ENCODE results near the gene RPS8. TPM values are rescaled to one million over a fixed set of nuclear protein-coding genes. Genes with fewer than 3 reads are reported as not detected.
"Not testable (repeated sequence)": the region's sequence is repeated elsewhere in the genome, so short reads cannot be mapped to it uniquely, and the experiment has no call there.

RPS8 gene
- total and polyA plus RNA-seq, 7 experiments from 2014 or later: 954 to 3,409 (median 2,318) TPM

DNA sequence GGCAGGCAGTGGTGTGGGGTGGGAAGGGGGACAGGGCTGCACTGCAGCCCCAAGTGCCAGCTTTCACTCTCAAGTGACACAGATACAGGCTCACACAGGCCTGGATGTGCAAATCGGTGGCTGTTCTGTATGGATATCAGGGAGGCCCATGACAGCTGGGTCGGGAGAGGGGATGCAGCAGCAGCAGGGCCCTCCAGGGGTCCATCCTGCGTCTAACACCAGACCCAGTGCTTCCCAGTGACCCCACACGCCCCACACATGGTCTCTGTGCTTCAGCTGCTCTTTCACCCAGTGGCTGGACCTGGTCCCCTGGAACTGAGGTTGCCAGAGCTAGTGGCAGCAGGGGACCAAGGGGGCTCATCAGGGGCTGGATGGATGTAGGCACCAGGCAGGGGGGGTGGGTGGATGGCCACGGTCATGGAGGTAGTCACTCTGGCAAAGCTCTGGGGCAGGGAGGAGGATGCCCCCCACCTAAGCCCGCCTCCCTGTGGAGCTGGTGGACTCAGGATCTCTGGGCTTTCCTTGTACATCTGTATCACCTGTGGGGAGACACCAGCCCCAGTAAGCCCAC is 46.9 kb downstream of the RPS8 start:
- DNase-seq (no peak), ATAC-seq (no peak)
- Mint-ChIP-seq H3K9me3 (no peaks in the 10 kb centered on the region), H3K4me1 (peaks cover 26 to 40% (median 36%) of the 10 kb centered on the region in 7 donors), H3K4me3 (no peak overlapping the region), H3K27ac (peak overlapping the region in 7 of 9 donors; percentile 18 to 100 (median 72)), H3K36me3 (peaks cover 0 to 8% (median 0%) of the 10 kb centered on the region in 5 donors), H3K27me3 (no peaks in the 10 kb centered on the region)
- ChIA-PET POLR2A (interaction anchor here (0.8 to 14.4 kb wide), 11 partner anchors 10 to 669 kb away, joined by 3 to 709 read pairs (median 4); partner anchors contain the start of genes BTBD19, DYNLT4, PLK3 and PTCH2), CTCF (interaction anchor here (1.0 to 1.9 kb wide), 7 partner anchors 13 to 108 kb away, joined by 3 to 11 read pairs (median 5); partner anchors contain the start of genes BTBD19 and PLK3)
- H3K27ac ChIP-seq (ENCODE audit: low read depth, low read length): no peak overlapping the region
- H3K4me3 ChIP-seq (ENCODE audit: low read length): no peak overlapping the region
- intact Hi-C loops (cut with micrococcal nuclease): loop anchor here in 1 of 2 donors (5.0 kb wide), 2 partner anchors 35 to 190 kb away; partner anchors contain the start of genes BEST4, HECTD3 and UROD
- H3K4me1 ChIP-seq (ENCODE audit: control insufficient read depth in 2 of 2, insufficient read depth in 2 of 2, low read length in 2 of 2): peaks cover 0 to 19% of the 10 kb centered on the region in 2 donors
- no peaks in the 10 kb centered on the region for H3K36me3 ChIP-seq (ENCODE audit: control insufficient read depth in 2 of 3, insufficient read depth in 3 of 3, low read length in 3 of 3)
- H3K9me3 ChIP-seq (ENCODE audit: control insufficient read depth in 2 of 3, low read length in 3 of 3): no peaks in the 10 kb centered on the region
- no peaks in the 10 kb centered on the region for H3K27me3 ChIP-seq (ENCODE audit: control insufficient read depth in 2 of 2, insufficient read depth in 2 of 2, low read length in 2 of 2)

DNA sequence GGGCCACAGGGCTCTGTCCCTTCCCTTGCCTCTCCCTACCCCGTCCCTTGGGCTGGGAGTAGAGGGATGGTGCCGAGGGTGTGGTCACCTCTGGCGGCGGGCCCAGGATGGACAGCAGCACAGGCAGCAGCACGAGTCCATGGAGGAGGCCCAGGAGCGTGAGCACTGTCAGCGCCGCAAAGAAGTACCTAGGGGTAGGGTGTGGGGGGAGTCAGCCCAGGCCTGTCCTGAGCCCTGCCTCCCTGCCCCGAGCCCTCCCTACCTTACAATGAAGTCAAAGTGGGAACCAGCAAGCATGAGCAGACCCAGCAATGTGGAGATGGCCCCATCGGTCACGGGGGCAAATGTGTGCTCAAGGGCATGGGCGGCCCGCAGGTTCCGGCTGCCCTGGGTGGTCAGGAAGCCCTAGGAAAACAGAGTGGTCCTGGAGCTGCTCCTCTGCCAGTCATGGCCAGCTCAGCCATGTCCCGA is 47.7 kb downstream of the RPS8 start:
- H3K4me1 Mint-ChIP-seq: peaks cover 22 to 35% (median 28%) of the 10 kb centered on the region in 7 donors
- H3K27me3 Mint-ChIP-seq: no peaks in the 10 kb centered on the region
- no peaks in the 10 kb centered on the region for H3K9me3 Mint-ChIP-seq
- POLR2A ChIA-PET: interaction anchor here (0.7 to 14.4 kb wide), 6 partner anchors 9 to 102 kb away, joined by 3 to 709 read pairs (median 4); partner anchors contain the start of genes BTBD19, DYNLT4, PLK3 and RPS8
- H3K4me3 ChIP-seq (ENCODE audit: low read length): no peak overlapping the region
- CTCF ChIA-PET: interaction anchor here (0.7 to 1.9 kb wide), 2 partner anchors 10 to 23 kb away, joined by 3 to 11 read pairs; partner anchors contain the start of gene PLK3
- intact Hi-C loops (cut with micrococcal nuclease): loop anchor here in 1 of 2 donors (5.0 kb wide), 2 partner anchors 36 to 189 kb away; partner anchors contain the start of genes BEST4, HECTD3 and UROD
- ATAC-seq (no peak), DNase-seq (no peak)
- H3K9me3 ChIP-seq (ENCODE audit: control insufficient read depth in 2 of 3, low read length in 3 of 3): no peaks in the 10 kb centered on the region
- H3K36me3 Mint-ChIP-seq: peaks cover 0 to 2% (median 0%) of the 10 kb centered on the region in 5 donors
- no peaks in the 10 kb centered on the region for H3K27me3 ChIP-seq (ENCODE audit: control insufficient read depth in 2 of 2, insufficient read depth in 2 of 2, low read length in 2 of 2)
- H3K4me1 ChIP-seq (ENCODE audit: control insufficient read depth in 2 of 2, insufficient read depth in 2 of 2, low read length in 2 of 2): peaks cover 0 to 19% of the 10 kb centered on the region in 2 donors
- H3K36me3 ChIP-seq (ENCODE audit: control insufficient read depth in 2 of 3, insufficient read depth in 3 of 3, low read length in 3 of 3): no peaks in the 10 kb centered on the region
- no peak overlapping the region for H3K4me3 Mint-ChIP-seq
- H3K27ac Mint-ChIP-seq: peak overlapping the region in 3 of 9 donors; percentile 9 to 47 (median 24)
- no peak overlapping the region for H3K27ac ChIP-seq (ENCODE audit: low read depth, low read length)

DNA sequence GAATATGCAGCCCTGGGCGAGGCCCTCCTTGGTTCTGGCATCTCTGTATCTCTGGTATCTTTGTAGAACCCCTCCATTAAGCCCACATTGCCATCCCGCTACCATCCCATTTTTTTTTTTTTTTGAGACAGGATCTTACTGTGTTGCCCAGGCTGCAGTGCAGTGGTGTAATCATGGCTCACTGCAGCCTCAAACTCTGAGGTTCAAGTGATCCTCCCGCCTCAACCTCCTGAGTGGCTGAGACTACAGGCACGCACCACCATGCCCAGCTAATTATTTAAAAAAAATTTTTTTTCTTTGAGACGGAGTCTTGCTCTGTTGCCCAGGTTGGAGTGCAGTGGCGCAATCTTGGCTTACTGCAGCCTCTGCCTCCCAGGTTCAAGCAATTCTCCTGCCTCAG is 49.1 kb downstream of the RPS8 start:
- not testable (repeated sequence) for ATAC-seq; H3K4me3 Mint-ChIP-seq; H3K9me3 ChIP-seq (ENCODE audit: control insufficient read depth in 2 of 3, low read length in 3 of 3); H3K36me3 ChIP-seq (ENCODE audit: control insufficient read depth in 2 of 3, insufficient read depth in 3 of 3, low read length in 3 of 3); H3K27me3 ChIP-seq (ENCODE audit: control insufficient read depth in 2 of 2, insufficient read depth in 2 of 2, low read length in 2 of 2); H3K27me3 Mint-ChIP-seq; H3K9me3 Mint-ChIP-seq; DNase-seq; H3K36me3 Mint-ChIP-seq; H3K4me3 ChIP-seq (ENCODE audit: low read length); H3K27ac ChIP-seq (ENCODE audit: low read depth, low read length)
- ChIA-PET POLR2A (interaction anchor here (14.4 kb wide), 1 partner anchor 17 kb away, joined by 709 read pairs; the partner anchor contains the start of genes BTBD19, DYNLT4 and PLK3), CTCF (interaction anchor here (0.6 kb wide), 1 partner anchor 110 kb away, joined by 3 read pairs; no protein-coding TSS in a partner anchor)
- intact Hi-C loops (cut with micrococcal nuclease): loop anchor here in 1 of 2 donors (5.0 kb wide), 2 partner anchors 37 to 188 kb away; partner anchors contain the start of genes BEST4, HECTD3 and UROD
- Mint-ChIP-seq H3K4me1 (peaks cover 13 to 23% (median 21%) of the 10 kb centered on the region in 7 donors), H3K27ac (peak overlapping the region in 1 of 9 donors; percentile 41)
- peaks cover 0 to 13% of the 10 kb centered on the region in 2 donors for H3K4me1 ChIP-seq (ENCODE audit: control insufficient read depth in 2 of 2, insufficient read depth in 2 of 2, low read length in 2 of 2)

DNA sequence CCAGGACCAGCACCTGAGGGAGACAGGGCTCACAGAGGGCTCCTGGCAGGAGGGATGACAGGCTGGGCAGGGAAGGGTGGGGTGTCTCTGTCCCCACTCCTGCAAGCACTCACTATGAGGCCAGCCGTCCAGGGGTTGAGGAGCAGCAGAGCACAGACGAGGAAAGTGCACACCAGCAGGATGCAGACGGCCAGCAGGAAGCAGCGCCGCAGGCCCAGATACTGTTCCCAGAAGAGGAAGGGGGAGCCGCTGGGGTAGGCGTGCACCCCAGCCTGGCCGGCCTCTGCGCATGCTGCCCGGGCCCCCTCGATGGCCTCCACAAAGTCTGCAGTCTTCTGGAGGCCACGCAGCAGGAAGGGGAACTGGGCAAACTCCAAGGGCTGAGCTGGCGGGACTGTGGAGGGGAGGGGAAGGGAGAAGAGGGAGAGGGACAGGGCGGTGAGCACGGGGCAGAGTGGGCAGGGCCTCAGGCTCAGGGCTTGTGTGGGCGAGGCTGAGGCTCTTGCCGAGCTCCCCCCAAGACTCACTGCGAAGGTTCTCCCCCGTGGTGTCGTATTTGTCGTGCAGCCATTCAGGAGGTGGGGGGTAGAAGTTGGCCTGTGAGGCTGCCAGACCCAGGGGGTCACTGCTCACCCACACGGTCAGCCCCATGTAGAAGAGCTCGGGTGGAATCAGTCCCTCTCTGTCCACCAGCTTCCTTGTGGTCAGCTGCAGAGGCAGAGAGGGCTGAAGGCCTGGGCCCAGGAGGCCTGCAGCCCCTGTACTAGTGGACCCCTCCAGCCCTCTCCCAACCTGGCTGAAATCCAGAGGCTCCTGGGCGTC is 51.2 kb downstream of the RPS8 start:
- CTCF ChIA-PET: interaction anchor here (0.6 kb wide), 1 partner anchor 79 kb away, joined by 3 read pairs; no protein-coding TSS in a partner anchor
- H3K27me3 Mint-ChIP-seq: no peaks in the 10 kb centered on the region

DNA sequence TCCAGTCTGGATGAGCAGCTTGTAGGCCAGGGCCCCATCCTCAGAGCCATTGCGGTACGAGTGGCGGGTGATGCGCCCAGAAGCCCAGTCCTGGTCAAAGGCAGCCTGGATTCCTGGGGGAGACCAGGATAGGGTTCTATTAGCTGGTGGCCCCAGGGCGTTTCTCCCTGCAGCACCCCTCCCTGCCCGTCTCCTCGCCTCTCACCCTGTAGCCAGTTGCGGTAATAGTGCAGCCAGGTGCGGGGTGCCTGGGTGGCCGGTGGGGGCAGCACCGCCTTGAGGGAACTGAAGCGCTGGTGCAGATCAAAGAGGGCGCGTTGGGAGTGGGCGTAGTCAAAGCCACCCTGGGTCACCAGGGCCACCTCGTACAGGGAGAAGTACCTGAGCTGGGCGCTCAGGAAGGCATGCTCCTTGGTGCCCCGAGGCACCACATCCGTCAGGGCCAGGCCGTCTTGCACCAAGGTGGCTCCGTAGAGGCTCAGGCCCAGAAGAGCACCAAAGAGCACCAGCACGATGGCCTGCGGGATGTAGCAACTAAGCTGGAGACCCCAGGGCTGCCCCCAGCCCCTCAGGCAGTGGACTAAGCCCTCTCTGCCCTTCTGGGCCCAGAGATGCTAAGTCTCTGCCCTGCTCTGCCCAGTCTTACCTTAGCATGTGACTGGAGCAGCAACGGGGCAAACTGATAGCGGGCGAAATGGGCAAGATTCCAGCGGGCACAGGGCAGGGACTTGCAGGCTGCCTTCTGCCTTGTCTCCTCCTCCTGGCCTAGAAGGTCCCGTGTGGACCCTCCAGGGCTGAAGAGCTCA is 52.1 kb downstream of the RPS8 start:
- ChIA-PET CTCF (interaction anchor here (0.7 kb wide), 1 partner anchor 9 kb away, joined by 3 read pairs; no protein-coding TSS in a partner anchor), POLR2A (interaction anchor here (0.7 to 14.4 kb wide), 3 partner anchors 8 to 96 kb away, joined by 3 to 709 read pairs (median 5); partner anchors contain the start of genes BTBD19, DYNLT4, PLK3 and RNU5D-1)
- no peak overlapping the region for H3K27ac ChIP-seq (ENCODE audit: low read depth, low read length)
- no peaks in the 10 kb centered on the region for H3K27me3 ChIP-seq (ENCODE audit: control insufficient read depth in 2 of 2, insufficient read depth in 2 of 2, low read length in 2 of 2)
- intact Hi-C loops (cut with micrococcal nuclease): no loop called here
- Mint-ChIP-seq H3K27me3 (no peaks in the 10 kb centered on the region), H3K4me1 (peaks cover 0 to 10% (median 0%) of the 10 kb centered on the region in 7 donors), H3K36me3 (no peaks in the 10 kb centered on the region), H3K9me3 (peaks cover 0 to 1% (median 0%) of the 10 kb centered on the region in 11 donors), H3K27ac (no peak overlapping the region), H3K4me3 (no peak overlapping the region)
- H3K36me3 ChIP-seq (ENCODE audit: control insufficient read depth in 2 of 3, insufficient read depth in 3 of 3, low read length in 3 of 3): no peaks in the 10 kb centered on the region
- H3K4me3 ChIP-seq (ENCODE audit: low read length): no peak overlapping the region
- no peaks in the 10 kb centered on the region for H3K4me1 ChIP-seq (ENCODE audit: control insufficient read depth in 2 of 2, insufficient read depth in 2 of 2, low read length in 2 of 2)
- no peak for ATAC-seq
- H3K9me3 ChIP-seq (ENCODE audit: control insufficient read depth in 2 of 3, low read length in 3 of 3): no peaks in the 10 kb centered on the region
- DNase-seq: no peak

More for the DNA sequence above, 51.2 kb downstream of the RPS8 start:
- POLR2A ChIA-PET: interaction anchor here (0.9 to 14.4 kb wide), 3 partner anchors 19 to 95 kb away, joined by 3 to 709 read pairs (median 3); partner anchors contain the start of genes BTBD19, DYNLT4, PLK3 and RNU5D-1
- Mint-ChIP-seq H3K27ac (no peak overlapping the region), H3K9me3 (peaks cover 0 to 1% (median 0%) of the 10 kb centered on the region in 11 donors), H3K36me3 (no peaks in the 10 kb centered on the region), H3K4me1 (peaks cover under 1 to 9% (median 1%) of the 10 kb centered on the region in 7 donors), H3K4me3 (no peak overlapping the region)
- Histone ChIP-seq H3K9me3 (ENCODE audit: control insufficient read depth in 2 of 3, low read length in 3 of 3) (no peaks in the 10 kb centered on the region), H3K4me1 (ENCODE audit: control insufficient read depth in 2 of 2, insufficient read depth in 2 of 2, low read length in 2 of 2) (no peaks in the 10 kb centered on the region), H3K4me3 (ENCODE audit: low read length) (no peak overlapping the region), H3K27me3 (ENCODE audit: control insufficient read depth in 2 of 2, insufficient read depth in 2 of 2, low read length in 2 of 2) (no peaks in the 10 kb centered on the region), H3K36me3 (ENCODE audit: control insufficient read depth in 2 of 3, insufficient read depth in 3 of 3, low read length in 3 of 3) (no peaks in the 10 kb centered on the region), H3K27ac (ENCODE audit: low read depth, low read length) (no peak overlapping the region)
- peak; percentile 81 for ATAC-seq
- no peak for DNase-seq
- intact Hi-C loops (cut with micrococcal nuclease): no loop called here

Measured in naive thymus-derived CD4-positive, alpha-beta T cell (primary cell).